ENCODE results near the gene AFAP1.

- TF ChIP-seq CTCF (conservative IDR thresholded peaks at IDR 0.05; ENCODE audit: low read depth, low read length) = no peak
- no peak for TF ChIP-seq EZH2 (IDR thresholded peaks at IDR 0.05; ENCODE audit: low read length, unreplicated experiment)
These were observed 47.2 kb downstream of the AFAP1 start for GRCh38 chr4:7892212-7893019.
